NCI-H2196 (cell line): ENCODE measurements around the gene PALLD.

ENCODE experiments used
- DNase-seq: peaks from one replicate; lab custom pipeline; 2025; ENCODE audit not compliant: unreplicated experiment; lab: John Stamatoyannopoulos, UW

The PALLD gene

GRCh38 chr4:168618577-168619265, 121.9 kb downstream of the PALLD start:
- DNase-seq: no peak

- DNase-seq: no peak
Observed at GRCh38 chr4:168619266-168619631, 122.4 kb downstream of the PALLD start.

GRCh38 chr4:168621806-168622589, 125.1 kb downstream of the PALLD start:
- DNase-seq: no peak

GRCh38 chr4:168622600-168622999, 125.7 kb downstream of the PALLD start:
- DNase-seq: no peak

GRCh38 chr4:168623011-168623410, 126.2 kb downstream of the PALLD start:
- no peak for DNase-seq

- DNase-seq: no peak
Observed at GRCh38 chr4:168623484-168623883, 126.6 kb downstream of the PALLD start.

GRCh38 chr4:168628251-168628650, 131.4 kb downstream of the PALLD start:
- DNase-seq: no peak

- no peak for DNase-seq
Observed at GRCh38 chr4:168629566-168629965, 132.7 kb downstream of the PALLD start.

GRCh38 chr4:168630445-168631187, 133.8 kb downstream of the PALLD start:
- no peak for DNase-seq

- peak; percentile 35 for DNase-seq
Observed at GRCh38 chr4:168631241-168632162, 134.7 kb downstream of the PALLD start.

- DNase-seq: no peak
Observed at GRCh38 chr4:168632301-168632725, 135.5 kb downstream of the PALLD start.

- DNase-seq: no peak
Observed at GRCh38 chr4:168633064-168633463, 136.2 kb downstream of the PALLD start.

- no peak for DNase-seq
Observed at GRCh38 chr4:168633496-168633895, 136.6 kb downstream of the PALLD start.

GRCh38 chr4:168634276-168634802, 137.5 kb downstream of the PALLD start:
- DNase-seq: no peak

- no peak for DNase-seq
Observed at GRCh38 chr4:168636040-168636439, 139.2 kb downstream of the PALLD start.

GRCh38 chr4:168636506-168637196, 139.8 kb downstream of the PALLD start:
- DNase-seq: no peak

GRCh38 chr4:168637872-168638756, 141.3 kb downstream of the PALLD start:
- DNase-seq: no peak

GRCh38 chr4:168639914-168640313, 143.1 kb downstream of the PALLD start:
- DNase-seq: no peak

- DNase-seq: no peak
Observed at GRCh38 chr4:168641811-168642140, 144.9 kb downstream of the PALLD start.
